GM21737 (cell line): Measurements from ENCODE around the gene UBE2G1.
"Not testable (repeated sequence)": the region's sequence is repeated elsewhere in the genome, so short reads cannot be mapped to it uniquely, and the experiment has no call there.

Source experiments
- ATAC-seq: cut with Tn5 transposase; IDR thresholded peaks from one replicate; pipeline ENCODE4 v1.9.1; 2021; ENCODE audit warnings: mild to moderate bottlenecking, moderate library complexity; ENCODE audit not compliant: unreplicated experiment

Gene UBE2G1

GRCh38 chr17:4375796-4376440 is 9.4 kb upstream of the UBE2G1 start:
- ATAC-seq, result peak; percentile 0

DNA sequence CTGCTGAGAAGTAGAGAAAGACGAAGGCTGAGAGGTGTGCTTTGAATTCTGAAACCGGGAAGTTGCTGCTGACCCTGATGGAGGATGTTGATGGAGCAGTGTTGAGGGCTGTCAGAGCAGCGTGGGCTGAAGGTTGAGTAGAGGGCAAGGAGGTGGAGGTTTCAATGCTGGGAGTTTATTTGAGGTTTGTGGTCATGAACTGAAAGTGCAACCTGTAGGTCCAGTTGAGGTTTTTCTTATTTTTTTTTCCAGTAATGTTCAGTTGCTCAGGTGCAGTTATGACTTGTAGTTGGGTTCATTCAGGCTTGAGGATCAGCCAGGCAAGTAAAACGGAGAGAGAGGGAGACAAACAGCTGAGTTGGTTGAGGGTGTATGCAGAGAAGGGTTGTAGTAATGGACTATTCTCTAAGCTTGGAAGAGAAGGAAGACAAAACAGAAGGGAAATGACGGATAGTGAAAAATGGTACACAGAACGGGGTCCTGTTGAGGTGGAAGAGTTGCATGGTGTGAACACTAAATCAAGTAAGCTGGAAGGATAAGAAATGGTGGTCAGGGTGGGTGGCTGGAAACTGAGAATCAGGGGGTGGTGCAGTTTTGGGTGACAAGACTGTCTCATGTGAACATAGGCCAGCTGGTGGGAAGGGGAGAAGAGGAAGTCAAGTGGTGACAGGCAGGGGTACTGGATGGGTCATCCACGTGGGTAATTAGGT is 8.7 kb upstream of the UBE2G1 start:
- peak; percentile 77 for ATAC-seq

DNA sequence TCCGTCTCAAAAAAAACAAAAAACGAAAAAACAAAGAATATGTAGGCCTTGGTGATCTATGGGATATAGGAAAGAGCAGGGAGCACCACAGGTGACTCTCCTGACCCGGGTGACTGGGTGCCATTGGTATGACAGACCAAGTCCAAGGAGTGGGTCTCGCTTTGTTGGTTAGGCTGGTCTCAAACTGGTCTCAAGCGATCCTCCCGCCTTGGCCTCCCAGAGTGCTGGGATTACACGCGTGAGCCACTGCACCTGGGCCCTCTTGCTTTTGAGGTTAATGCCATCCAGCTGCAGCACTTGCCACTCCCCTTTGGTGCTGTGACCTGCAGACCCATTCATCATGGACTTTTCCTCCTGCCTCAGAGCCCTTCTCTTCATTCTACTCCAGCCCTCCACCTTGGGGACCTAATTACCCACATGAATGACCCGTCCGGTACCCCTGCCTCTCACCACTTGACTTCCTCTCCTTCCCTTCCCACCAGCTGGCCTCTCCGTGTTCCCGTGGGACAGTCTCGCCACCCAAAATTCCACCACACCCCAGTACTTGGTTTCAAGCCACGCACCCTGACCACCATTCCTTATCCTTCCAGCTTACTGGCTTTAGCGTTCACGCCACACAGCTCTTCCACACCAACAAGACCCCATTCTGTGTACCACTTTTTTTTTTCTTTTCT is 3.2 kb upstream of the UBE2G1 start:
- ATAC-seq, result no peak

DNA sequence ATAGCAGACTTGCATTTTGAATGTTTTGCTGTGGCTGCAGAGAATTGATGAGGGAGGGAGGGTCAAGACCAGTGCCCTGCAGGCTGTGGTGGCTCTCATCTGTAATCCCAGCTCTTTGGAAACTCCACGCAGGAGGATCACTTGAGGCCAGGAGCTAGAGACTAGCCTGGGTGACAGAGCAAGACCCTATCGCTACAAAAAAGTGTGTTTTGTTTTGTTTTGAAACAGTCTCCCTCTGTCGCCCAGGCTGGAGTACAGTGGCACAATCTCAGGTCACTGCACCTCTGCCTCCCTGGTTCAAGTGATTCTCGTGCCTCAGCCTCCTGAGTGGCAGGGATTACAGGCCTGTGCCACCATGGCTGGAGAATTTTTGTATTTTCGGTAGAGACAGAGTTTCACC is 1.9 kb upstream of the UBE2G1 start:
- ATAC-seq, result no peak

DNA sequence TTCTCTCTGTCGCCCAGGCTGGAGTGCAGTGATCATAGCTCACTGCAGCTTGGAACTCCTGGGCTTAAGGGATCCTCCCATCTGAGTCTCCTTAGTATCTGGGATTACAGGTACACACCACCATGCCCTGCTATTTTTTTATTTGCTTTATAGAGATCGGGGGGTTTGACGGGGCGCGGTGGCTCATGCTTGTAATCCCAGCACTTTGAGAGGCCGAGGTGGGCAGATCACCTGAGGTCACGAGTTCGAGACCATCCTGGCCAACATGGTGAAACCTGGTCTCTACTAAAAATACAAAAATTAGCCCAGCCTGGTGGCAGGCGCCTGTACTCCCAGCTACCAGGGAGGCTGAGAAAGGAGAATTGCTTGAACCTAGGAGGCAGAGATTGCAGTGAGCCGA is 702 bp upstream of the UBE2G1 start:
- not testable (repeated sequence) for ATAC-seq

DNA sequence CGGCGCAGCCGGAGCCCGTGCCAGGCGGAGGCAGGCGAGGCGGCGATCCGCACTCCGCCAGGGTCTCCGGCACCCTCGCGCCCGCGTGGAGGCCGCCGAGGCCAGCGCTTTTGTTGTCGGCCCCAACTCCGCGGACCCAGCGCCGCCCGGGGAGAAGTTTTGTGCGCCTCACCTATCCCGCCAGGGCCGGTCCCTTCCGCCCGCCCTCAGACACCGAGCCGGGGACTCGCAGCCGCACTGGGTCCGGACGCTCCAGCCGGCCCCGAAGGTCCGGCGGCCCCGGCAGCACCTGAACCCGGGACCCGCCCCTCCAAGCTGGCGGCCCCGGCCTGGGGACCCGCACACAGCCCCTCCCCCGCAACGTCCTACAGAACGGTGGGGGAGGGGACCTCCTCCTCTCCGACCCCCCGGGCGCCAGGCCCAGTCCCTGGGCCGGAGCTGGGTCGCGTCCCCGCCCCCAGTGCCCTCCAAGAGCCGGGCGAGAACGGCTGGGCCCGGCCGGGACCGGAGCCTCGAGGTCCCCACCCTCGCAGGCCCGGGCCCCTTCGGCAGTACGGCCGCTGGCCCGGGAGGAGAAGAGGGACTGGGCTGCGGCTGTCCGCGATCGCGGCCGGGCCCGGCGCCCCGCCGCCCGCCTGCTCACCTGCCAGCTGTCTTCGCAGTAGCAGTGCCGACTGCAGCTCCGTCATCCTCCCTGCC is 698 bp downstream of the UBE2G1 start:
- ATAC-seq, result peak; percentile 24

- ATAC-seq, result peak; percentile 41
Measured at GRCh38 chr17:4365103-4365627, 1.3 kb downstream of the UBE2G1 start.

DNA sequence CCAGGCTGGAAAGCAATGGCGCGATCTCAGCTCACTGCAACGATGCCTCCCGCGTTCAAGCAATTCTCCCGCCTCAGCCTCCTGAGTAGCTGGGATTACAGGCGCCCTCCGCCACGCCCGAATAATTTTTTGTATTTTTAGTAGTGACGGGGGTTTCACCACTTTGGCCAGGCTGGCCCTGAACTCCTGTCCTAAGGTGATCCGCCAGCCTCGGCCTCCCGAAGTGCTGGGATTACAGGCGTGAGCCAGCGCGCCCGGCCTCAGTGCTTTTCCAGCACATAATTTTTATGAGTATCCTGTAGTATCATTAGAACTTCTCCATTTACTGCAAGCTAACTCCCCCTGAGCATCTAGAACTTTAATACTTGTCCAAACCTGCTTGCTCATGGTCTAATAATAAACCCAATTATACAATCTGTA is 1.8 kb downstream of the UBE2G1 start:
- no peak for ATAC-seq

- no peak for ATAC-seq
Measured at GRCh38 chr17:4362141-4362540, 4.3 kb downstream of the UBE2G1 start.

DNA sequence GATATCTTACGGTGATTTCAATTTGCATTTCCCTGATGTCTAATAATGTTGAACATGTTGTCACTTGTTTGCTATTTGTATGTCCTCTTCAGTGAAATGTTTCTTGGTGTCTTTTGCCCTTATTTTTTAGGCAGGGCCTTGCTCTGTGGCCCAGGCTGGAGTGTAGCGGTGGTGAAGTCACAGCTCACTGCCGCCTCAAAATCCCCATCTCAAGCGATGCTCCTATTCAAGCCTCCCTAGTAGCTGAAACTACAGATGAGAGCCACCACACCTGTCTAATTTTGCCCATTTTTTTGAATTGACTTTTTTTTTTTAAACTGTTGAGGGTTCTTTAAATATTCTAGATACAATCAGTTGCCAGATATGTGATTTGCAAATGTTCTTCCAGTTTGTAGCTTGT is 8.3 kb downstream of the UBE2G1 start:
- ATAC-seq, result peak; percentile 45

DNA sequence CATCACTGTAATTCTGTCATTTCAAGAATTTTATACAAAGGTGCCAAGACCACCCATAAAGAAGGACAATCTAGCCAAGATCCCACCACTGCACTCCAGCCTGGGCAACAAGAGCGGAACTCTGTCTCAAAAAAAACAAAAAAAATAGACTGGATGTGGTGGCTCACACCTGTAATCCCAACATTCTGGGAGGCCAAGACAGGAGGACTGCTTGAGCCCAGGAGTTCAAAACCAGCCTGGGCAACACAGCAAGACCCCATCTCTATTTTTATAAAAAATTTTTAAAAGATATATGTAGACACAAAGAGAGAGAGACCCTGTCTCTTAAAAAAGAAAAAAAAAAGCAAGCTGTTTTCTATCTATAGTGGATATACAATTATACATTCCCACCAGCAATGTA is 8.8 kb downstream of the UBE2G1 start:
- ATAC-seq, result no peak

DNA sequence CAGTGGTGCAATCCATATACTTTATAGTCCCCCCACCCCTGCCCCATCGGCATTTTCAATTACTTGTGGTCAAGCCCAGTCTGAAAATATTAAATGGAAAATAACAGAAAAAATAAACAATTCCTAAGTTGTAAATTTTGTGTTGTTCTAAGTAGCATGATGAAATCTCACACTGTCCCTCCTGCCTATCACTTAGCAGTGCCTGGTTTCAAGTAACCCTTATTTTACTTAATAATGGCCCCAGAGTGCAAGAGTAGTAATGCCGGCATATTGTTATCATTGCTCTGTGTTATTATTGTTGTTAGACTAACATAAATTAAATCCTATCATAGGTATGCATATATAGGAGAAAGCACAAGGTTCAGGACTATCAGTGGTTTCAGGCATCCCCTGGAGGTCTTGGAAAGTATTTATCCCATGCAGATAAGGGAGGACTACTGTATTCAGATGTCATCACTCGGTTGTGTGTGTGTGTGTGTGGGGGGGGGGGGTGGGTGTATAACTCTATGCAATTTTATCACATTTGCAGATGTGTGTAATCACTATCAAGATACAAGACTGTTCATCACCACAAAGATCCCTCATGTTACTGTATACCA is 9.3 kb downstream of the UBE2G1 start:
- ATAC-seq, result no peak

GRCh38 chr17:4354862-4355514 is 11.5 kb downstream of the UBE2G1 start:
- ATAC-seq, result no peak

- ATAC-seq, result no peak
Measured at GRCh38 chr17:4354206-4354605, 12.3 kb downstream of the UBE2G1 start.

- ATAC-seq, result not testable (repeated sequence)
Measured at GRCh38 chr17:4350214-4350613, 16.3 kb downstream of the UBE2G1 start.

DNA sequence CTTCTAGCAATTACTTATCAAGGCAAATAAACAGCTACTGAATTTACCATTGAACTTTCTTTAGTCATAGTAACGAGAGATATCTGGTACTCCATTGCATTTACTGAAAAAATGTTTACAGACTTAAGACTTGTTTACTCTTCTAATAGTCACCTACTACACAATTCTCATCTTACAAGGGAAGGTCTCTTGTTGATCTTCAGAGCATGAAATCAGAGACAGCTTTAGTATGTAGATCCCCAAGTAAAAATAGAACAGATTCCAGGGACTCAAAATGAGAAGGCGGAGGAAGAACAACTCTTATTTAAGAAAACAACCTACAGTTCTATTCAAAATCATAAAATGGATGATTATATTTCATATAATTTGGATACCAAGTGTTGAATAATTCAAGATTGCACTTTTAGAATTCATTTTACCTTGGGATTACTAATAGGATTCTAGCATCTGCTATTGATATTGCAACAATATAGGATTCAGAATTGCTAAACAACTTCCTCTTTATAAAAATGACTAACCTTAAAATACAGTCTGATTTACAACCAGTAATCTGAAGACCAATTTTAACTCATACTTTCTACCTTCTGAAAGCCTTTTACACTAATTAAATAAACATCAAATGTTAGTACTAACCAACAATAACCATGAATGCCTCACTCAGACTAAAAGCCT is 20.8 kb downstream of the UBE2G1 start:
- no peak for ATAC-seq

GRCh38 chr17:4344926-4345325 is 21.5 kb downstream of the UBE2G1 start:
- ATAC-seq, result no peak

DNA sequence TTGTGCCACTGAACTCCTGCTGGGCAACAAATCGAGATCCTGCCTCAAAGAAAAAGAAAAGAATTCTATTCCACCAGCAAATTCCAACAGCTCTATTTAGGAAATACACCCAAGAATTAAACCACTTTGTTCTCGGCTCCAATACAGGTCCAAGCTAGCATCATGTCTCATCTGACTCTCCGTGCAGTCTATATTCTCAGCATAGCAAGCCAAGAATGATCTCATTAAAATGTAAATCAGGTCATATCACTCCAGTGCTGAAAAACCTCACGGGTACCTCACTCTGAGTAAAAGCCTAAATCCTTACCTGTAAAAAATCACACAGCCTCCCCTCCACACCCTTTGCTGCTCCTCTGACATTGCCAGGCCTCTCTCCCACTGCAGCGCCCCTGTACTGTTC is 23.9 kb downstream of the UBE2G1 start:
- ATAC-seq, result no peak

DNA sequence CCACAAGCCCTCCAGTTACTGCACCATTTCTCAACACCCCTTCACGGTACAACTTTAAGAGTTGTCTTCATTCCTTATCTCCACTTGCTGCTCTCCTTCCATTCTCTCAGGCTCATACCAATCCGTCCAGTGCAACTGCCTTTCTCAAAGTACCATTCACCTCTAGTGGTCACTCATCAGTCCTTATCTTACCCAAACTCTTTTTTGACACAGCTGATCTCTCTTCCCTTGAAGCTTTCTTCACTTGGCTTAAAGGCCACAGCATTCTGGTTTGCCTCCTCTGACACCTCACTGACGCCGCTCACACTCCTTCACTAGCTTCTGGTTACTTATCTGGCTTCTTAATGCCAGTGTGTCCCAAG is 24.9 kb downstream of the UBE2G1 start:
- no peak for ATAC-seq
